Measurements from ENCODE around the gene ROBO1. TPM values are rescaled to one million over a fixed set of nuclear protein-coding genes. Genes with fewer than 3 reads are reported as not detected.
A peak's percentile ranks its signal among the peaks of the same experiment; 100 is the strongest.

Gene ROBO1
- total RNA-seq, 4 donors from 2014 or later, result 12.3 to 112 (median 27.1) TPM

DNA sequence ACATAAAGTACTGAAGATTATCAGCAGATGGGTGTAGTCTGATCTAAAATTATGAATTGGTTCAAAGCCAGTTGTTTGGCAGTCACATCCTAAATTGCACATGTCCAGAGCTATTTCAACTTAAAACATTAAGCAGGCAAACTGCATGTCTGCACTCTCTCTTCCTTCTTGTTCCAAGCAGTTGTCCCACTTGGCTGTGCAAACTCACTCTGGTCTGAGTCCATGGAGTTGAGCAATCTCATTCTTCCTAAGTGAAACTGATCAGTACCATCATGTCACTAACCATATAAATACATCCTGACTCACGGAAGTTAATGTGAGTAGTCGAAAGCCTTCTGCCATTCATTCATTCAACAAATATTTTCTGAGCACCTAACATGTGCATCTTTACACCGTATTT lies 353.0 kb downstream of the ROBO1 start:
- no peaks in the 10 kb centered on the region for H3K27me3 ChIP-seq
- no peak overlapping the region for H3K27ac ChIP-seq
- no peaks in the 10 kb centered on the region for H3K9me3 ChIP-seq
- no peak for TF ChIP-seq POLR2A (IDR thresholded peaks at IDR 0.05)
- TF ChIP-seq CTCF (IDR thresholded peaks at IDR 0.05), result no peak
- no peaks in the 10 kb centered on the region for H3K4me1 ChIP-seq
- peak in 1 of 2 donors; percentile 22 for DNase-seq
- no peak overlapping the region for H3K4me3 ChIP-seq
- intact Hi-C loops (cut with DNase I; ENCODE audit: low total_unique reads), result no loop called here
- no peaks in the 10 kb centered on the region for H3K36me3 ChIP-seq

DNA sequence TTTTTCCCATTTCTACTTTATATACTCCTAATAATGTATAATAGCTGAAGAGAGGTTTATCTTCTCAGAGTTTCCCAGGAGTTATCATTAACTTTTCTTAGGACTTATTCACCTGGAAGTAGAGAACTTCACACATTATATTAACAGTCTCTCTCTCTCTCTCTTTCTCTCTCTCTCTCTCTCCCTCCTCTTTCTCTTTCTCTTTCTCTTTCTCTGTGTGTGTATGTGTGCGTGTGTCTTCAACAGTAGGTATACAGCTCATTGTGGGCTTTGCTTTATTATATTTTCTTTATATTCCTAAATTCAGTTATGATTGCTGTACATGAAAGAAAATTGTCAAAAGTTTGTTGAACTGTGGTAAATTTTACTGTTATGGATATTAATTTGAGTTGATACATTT lies 353.8 kb downstream of the ROBO1 start:
- H3K27me3 ChIP-seq, result no peaks in the 10 kb centered on the region
- no peaks in the 10 kb centered on the region for H3K36me3 ChIP-seq
- H3K4me3 ChIP-seq, result no peak overlapping the region
- no peaks in the 10 kb centered on the region for H3K9me3 ChIP-seq
- no peak overlapping the region for H3K27ac ChIP-seq
- TF ChIP-seq CTCF (IDR thresholded peaks at IDR 0.05), result no peak
- TF ChIP-seq POLR2A (IDR thresholded peaks at IDR 0.05), result no peak
- intact Hi-C loops (cut with DNase I; ENCODE audit: low total_unique reads), result no loop called here
- no peaks in the 10 kb centered on the region for H3K4me1 ChIP-seq
- no peak for DNase-seq

- no peak overlapping the region for H3K4me3 ChIP-seq
- H3K4me1 ChIP-seq, result no peaks in the 10 kb centered on the region
- H3K36me3 ChIP-seq, result no peaks in the 10 kb centered on the region
- no peaks in the 10 kb centered on the region for H3K9me3 ChIP-seq
- TF ChIP-seq POLR2A (IDR thresholded peaks at IDR 0.05), result no peak
- TF ChIP-seq CTCF (IDR thresholded peaks at IDR 0.05), result no peak
- no peak for DNase-seq
- intact Hi-C loops (cut with DNase I; ENCODE audit: low total_unique reads), result no loop called here
- H3K27me3 ChIP-seq, result no peaks in the 10 kb centered on the region
- no peak overlapping the region for H3K27ac ChIP-seq
Observed at GRCh38 chr3:79412537-79412936, 355.3 kb downstream of the ROBO1 start.

- TF ChIP-seq CTCF (IDR thresholded peaks at IDR 0.05), result no peak
- no peak for TF ChIP-seq POLR2A (IDR thresholded peaks at IDR 0.05)
- H3K27me3 ChIP-seq, result no peaks in the 10 kb centered on the region
Observed at GRCh38 chr3:79410617-79411016, 357.2 kb downstream of the ROBO1 start.

DNA sequence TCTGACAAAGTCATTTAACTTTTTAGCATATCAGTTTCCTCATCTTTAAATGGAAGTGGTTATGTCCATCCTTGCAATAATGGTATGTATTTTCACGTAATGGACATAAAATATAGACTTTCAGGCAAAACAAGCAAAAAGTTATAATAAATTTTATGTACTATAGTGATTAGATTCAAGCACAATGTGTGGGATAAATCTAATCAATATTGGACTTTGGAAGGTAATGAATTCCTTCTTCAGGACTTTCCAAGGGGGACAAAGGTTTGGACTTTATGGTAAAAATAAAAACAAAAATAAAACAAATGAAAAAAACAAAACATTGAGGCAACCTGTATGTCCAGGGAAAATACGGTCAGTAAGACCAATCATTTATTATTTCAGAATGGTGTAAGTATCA lies 357.7 kb downstream of the ROBO1 start:
- no peaks in the 10 kb centered on the region for H3K4me1 ChIP-seq
- intact Hi-C loops (cut with DNase I; ENCODE audit: low total_unique reads), result no loop called here
- no peaks in the 10 kb centered on the region for H3K36me3 ChIP-seq
- no peak overlapping the region for H3K4me3 ChIP-seq
- no peak for TF ChIP-seq CTCF (IDR thresholded peaks at IDR 0.05)
- TF ChIP-seq POLR2A (IDR thresholded peaks at IDR 0.05), result no peak
- no peak overlapping the region for H3K27ac ChIP-seq
- H3K27me3 ChIP-seq, result no peaks in the 10 kb centered on the region
- DNase-seq, result no peak
- H3K9me3 ChIP-seq, result no peaks in the 10 kb centered on the region

More at GRCh38 chr3:79410617-79411016, 357.2 kb downstream of the ROBO1 start:
- no peaks in the 10 kb centered on the region for H3K36me3 ChIP-seq
- no peak overlapping the region for H3K27ac ChIP-seq
- intact Hi-C loops (cut with DNase I; ENCODE audit: low total_unique reads), result no loop called here
- H3K4me1 ChIP-seq, result no peaks in the 10 kb centered on the region
- H3K9me3 ChIP-seq, result no peaks in the 10 kb centered on the region
- DNase-seq, result no peak
- no peak overlapping the region for H3K4me3 ChIP-seq
